ENCODE measurements around the gene ADAMTS17.

ADAMTS17 gene

DNA sequence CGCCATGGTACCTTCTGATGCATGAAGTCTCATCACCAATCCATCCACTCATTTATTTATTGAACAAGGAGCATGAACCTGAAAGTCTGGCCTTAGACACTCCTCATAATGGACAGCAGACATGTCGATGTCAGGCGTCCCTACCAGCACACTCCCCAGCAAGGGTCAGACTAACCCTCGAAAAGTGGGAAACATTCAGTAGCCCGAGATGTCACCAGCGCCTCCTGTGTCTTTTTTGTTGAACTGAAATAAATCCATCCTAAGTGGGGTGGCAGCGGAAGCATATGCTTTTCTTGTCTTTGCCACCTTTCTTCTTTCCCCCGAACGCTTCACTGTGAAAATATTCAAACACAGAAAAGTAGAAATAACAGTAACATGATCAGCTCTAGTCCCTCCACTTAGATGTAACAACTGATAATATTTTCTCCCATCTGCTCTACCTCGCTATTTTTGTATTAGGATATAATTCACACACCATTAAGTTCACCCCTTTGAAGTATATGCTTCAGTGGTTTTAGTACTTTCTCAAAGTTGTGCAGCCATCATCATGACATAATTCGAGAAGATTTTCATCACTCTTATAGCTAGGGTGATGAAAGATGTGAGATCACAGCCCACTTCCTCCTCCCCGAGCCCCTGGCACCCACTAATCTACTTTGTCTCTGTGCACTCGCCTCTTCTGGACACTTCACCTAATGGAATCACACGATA, 121.6 kb downstream of the ADAMTS17 start:
- H3K27me3 Mint-ChIP-seq: no peaks in the 10 kb centered on the region
- H3K27ac Mint-ChIP-seq: peak overlapping the region in 1 of 2 donors; percentile 22
- peaks cover 15% of the 10 kb centered on the region for H3K4me1 Mint-ChIP-seq
- H3K9me3 Mint-ChIP-seq: no peaks in the 10 kb centered on the region
- DNase-seq: no peak
- no peak for ATAC-seq
- no peak overlapping the region for H3K4me3 Mint-ChIP-seq

DNA sequence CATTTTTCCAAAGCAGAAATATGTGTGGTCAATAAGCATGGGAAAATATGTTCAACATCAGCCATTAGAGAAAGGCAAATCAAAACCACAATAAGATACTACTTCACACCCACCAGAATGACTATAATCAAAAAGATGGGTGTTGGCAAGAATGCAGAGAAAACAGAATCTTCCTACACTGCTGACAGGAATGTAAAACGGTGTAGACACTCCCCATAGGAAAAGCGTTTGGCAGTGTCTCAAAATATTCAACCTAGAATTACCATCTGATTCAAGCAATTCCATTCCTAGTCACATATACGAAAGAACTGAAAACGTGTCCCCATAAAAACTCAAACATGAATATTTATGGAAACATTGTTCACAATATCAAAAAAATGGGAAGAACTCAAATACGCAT, 123.3 kb downstream of the ADAMTS17 start:
- no peak overlapping the region for H3K4me3 Mint-ChIP-seq
- no peaks in the 10 kb centered on the region for H3K4me1 Mint-ChIP-seq
- H3K27ac Mint-ChIP-seq: no peak overlapping the region
- DNase-seq: no peak
- H3K27me3 Mint-ChIP-seq: peaks cover 4% of the 10 kb centered on the region
- no peak for ATAC-seq
- H3K9me3 Mint-ChIP-seq: no peaks in the 10 kb centered on the region

DNA sequence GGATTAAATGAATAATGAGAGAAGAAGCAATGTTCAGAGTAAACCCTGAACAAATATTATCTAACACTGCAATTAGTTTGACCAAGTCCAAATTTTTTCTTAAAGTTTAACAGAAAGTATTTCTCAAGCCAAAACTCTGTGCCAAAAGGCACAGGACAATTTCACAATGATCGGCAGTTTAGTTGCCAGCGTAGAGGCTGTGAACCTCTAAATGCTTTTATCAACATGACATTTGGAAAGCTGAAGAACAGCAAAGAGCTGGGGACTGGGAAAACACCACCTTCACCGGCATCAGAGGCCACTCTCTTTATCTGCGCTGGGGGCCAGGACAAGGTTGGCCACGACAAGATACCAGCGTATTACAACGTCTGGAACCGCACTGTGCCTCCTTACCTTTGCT, 125.6 kb downstream of the ADAMTS17 start:
- Mint-ChIP-seq H3K27me3 (peaks cover 7% of the 10 kb centered on the region), H3K27ac (peak overlapping the region in 1 of 2 donors; percentile 34), H3K4me1 (no peaks in the 10 kb centered on the region), H3K9me3 (no peaks in the 10 kb centered on the region), H3K4me3 (no peak overlapping the region)
- DNase-seq (no peak), ATAC-seq (no peak)

DNA sequence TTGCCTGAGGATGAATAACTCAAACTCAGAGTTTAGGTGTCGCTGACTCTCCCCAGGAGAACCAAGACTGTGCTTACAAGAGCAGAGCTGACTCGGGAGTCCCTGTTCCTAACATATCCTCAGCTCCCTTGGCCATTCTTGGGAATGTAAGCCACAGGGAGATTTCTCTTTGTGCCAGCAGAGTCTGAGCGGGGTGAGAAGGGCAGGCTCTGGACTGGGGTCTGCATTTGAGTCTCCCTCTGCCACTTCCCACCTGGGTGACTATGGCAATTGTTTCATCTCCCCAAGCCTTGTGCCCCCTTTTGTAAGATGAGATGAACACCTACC, 126.0 kb downstream of the ADAMTS17 start:
- Mint-ChIP-seq H3K27ac (peak overlapping the region in 1 of 2 donors; percentile 42), H3K4me3 (no peak overlapping the region), H3K4me1 (no peaks in the 10 kb centered on the region), H3K9me3 (no peaks in the 10 kb centered on the region), H3K27me3 (peaks cover 7% of the 10 kb centered on the region)
- ATAC-seq: no peak
- no peak for DNase-seq

DNA sequence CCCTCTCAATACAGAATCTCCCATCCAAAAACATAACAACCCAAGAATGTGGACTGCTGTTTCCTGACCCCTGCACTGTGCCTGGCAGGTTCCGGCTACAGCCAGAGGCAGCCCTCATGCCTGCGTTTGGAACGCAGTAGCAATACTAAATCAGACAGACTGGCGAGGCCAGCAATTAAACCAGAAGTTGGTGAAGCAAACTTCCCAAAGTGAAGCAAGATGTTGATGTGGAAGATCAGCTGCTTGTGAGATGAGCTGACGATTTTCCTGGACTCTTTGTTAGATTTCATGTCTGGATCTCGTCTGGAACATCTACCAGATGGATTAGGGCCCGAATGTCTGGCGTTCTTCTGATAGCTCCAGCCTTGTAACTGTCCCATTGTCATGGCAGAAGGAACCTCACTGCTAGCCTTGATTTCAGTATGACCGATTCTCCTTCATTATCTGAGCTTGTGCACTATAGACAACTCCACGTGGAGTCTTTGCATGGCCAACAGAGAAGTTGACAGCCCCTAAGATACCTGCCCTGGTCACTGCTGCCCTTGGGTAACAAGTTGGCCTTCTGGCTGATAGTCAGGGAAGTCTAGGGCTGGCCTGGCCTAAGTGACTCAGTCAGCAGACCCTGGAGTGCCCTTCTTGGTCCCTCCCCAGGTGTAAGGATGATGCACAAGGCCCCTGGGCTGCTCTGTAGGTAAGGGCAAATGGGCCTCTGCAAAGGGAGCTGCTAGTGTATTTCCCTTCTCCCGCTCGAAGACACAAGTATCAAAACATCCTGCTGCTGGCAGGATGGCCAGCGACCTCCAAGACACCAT, 126.5 kb downstream of the ADAMTS17 start:
- H3K4me1 Mint-ChIP-seq: no peaks in the 10 kb centered on the region
- peaks cover 7% of the 10 kb centered on the region for H3K27me3 Mint-ChIP-seq
- H3K27ac Mint-ChIP-seq: peak overlapping the region in 1 of 2 donors; percentile 42
- DNase-seq: no peak
- no peak for ATAC-seq
- H3K4me3 Mint-ChIP-seq: no peak overlapping the region
- no peaks in the 10 kb centered on the region for H3K9me3 Mint-ChIP-seq

DNA sequence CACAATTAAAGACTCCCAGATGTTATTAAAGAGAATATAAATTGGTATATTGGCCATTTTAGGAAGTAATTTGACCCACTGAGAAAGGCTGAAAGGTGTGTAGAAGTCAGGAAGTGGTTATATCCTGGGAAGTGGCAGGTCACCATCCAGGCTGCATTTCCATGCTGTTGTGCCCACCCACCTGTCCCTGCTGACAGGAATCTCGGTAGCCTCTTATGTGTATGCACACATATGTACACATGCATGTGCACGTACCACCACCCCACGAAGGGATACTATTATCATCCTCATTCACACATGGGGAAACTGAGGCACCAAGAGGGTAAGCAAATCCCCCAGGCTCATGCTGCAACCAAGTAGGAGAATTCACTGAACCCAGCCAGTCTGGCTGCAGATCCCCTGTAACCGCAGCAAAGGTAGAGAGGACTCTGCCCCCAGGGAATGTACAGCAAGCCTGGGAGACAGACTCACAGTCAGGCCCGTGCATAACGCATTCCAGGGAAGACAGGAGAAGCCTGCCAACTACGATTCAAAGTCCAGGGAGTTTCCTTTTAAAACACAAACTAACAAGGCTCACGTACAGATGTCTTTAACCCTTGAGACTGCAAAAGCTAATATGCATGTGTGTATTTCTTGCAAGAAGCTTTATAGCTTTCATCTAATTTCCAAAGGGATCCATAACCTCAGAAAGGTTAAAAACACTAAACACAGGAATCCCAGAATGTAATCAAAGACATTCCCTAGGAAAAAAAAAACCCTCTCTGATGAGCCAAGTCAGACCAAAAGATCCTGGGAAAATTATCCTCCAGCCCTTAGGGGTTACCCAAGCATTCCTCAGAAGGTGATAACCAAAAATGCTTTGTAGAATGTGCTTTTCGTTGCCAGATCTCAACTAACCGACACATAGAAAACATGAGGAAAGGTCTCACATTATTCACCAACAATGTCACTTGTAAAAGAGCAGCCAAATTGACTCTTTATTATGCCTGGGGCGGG, 129.6 kb downstream of the ADAMTS17 start:
- H3K4me1 Mint-ChIP-seq: no peaks in the 10 kb centered on the region
- peaks cover 7% of the 10 kb centered on the region for H3K27me3 Mint-ChIP-seq
- DNase-seq (no peak), ATAC-seq (no peak)
- H3K4me3 Mint-ChIP-seq: no peak overlapping the region
- H3K9me3 Mint-ChIP-seq: no peaks in the 10 kb centered on the region
- H3K27ac Mint-ChIP-seq: no peak overlapping the region

DNA sequence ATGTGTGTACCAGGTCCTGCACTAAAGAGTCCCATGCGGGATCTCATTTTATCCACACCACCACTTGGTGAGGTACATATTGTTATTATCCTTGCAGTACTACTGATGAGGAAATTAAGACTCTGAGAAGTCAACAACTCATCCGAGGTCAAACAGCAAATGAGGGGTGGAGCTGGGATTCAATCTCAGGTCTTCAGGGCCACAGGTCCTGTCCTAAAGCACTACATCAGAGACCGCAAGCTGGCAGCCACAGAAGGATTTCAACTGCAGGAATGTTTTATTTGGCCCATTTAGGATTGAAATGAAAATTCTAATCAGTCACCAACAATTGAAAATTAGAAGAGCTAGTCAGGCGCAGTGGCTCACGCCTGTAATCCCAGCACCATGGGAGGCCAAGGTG, 131.4 kb downstream of the ADAMTS17 start:
- H3K27me3 Mint-ChIP-seq: peaks cover 7% of the 10 kb centered on the region
- no peak overlapping the region for H3K4me3 Mint-ChIP-seq
- H3K9me3 Mint-ChIP-seq: no peaks in the 10 kb centered on the region
- no peak for DNase-seq
- H3K4me1 Mint-ChIP-seq: no peaks in the 10 kb centered on the region
- no peak for ATAC-seq
- H3K27ac Mint-ChIP-seq: no peak overlapping the region

DNA sequence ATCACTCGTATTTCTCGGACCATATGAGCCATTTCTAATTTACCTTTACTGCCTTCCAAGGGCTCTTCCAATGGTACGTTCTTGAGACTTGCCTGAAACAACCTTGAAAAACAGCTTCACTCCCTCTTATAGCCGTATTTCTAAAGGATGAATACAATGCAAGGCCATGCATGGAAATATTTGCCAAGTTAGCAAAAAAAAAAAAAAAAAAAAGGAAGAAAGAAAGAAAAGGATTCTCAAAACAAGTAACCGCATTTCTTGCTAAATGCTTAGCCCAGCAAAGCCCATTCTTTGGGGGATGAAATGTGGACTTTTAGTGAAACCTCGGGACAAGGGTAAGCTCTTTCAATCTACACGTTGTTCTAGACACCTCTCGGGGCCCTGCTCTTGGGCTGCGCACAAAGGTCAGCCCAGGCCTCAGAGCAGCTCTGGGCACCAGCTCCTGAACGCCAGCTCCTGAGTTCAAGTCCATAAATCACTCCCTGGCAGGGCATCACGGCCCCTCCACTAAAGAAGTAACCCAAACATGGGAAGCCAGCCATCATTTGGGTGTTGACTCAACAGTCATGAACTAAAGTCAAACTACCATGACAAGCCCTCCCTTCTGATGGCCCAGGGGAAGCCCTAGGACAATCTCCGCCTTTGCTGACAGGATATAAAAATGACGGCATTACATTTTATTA, 132.7 kb downstream of the ADAMTS17 start:
- H3K4me3 Mint-ChIP-seq: no peak overlapping the region
- no peak for ATAC-seq
- DNase-seq: no peak
- H3K27me3 Mint-ChIP-seq: peaks cover 7% of the 10 kb centered on the region
- H3K4me1 Mint-ChIP-seq: no peaks in the 10 kb centered on the region
- H3K9me3 Mint-ChIP-seq: no peaks in the 10 kb centered on the region
- H3K27ac Mint-ChIP-seq: no peak overlapping the region

DNA sequence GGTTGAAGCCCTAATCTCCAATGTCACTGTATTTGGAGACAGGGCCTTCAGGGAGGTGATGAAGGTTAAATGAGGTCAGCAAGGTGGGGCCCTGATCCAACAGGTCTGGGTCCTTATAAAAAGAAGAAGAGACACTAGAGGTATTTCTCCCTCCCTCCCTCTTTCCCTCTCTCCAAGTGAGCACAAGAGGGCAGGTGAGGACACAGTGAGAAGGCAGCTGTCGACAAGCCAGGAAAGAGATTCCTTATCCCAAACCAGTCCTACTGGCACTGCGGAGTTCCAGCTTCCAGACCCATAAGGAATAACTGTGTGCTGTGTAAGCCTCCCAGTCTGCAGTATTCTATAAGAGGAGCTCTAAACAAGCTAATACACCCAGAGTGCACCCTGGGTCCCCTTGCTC, 134.7 kb downstream of the ADAMTS17 start:
- Mint-ChIP-seq H3K4me3 (no peak overlapping the region), H3K9me3 (no peaks in the 10 kb centered on the region), H3K27ac (no peak overlapping the region), H3K4me1 (peaks cover 8% of the 10 kb centered on the region), H3K27me3 (no peaks in the 10 kb centered on the region)
- DNase-seq: no peak
- no peak for ATAC-seq

DNA sequence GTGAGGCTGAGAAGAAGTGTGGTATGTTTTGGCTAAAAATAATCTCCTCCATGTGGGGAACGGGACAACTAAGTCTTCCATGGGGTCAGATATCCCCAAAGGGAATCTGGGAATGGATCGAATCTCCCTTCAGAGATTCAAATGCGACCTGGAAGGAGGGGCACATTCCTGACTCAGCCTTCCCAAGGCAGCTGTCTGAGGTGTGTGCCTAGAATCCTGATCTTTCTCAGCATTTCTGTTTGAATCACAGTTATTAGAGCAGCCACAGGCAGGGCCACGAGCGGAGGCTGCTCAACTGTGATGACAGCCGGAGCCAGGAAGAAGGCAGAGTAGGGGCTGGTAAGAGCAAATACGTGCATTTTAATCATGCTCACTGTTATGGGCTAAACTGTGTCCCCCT, 135.1 kb downstream of the ADAMTS17 start:
- DNase-seq (no peak), ATAC-seq (no peak)
- no peak overlapping the region for H3K4me3 Mint-ChIP-seq
- H3K4me1 Mint-ChIP-seq: peaks cover 13% of the 10 kb centered on the region
- H3K9me3 Mint-ChIP-seq: no peaks in the 10 kb centered on the region
- H3K27ac Mint-ChIP-seq: no peak overlapping the region
- H3K27me3 Mint-ChIP-seq: no peaks in the 10 kb centered on the region

DNA sequence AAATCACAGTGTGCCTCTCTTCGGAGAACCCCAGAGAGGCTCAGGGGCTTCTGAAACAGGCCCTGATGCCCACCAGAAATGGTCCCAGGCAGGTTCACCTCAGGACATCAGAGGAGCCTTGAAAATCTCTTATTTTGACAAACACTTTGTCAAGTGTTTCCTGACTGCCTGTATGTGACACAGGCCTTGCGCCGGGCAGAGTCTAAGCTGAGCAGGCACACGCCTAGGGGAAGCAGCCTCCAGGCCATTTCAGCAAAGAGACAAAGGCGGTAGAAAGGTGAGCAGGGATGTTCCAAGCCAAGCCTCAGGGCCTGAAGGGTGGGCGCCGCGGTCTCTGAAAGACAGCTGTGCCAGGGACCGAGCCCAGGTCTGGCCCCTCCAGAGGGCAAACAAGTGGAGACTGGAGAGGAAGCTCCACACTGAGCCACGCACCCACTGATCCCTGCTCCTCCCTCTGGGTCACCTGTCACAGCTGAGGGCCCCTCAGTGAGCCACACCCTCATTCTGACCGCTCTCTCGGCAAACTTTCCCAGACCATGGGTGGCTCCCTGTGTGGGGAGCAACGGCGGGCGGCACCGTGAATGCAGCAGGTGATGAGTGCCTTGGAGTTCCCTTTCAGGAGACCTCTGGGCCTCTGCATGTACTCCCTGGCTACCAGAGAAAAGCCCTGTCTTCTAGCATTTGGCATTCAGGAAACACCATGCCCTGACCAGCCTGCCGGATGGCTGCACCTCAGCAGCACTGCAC, 136.1 kb downstream of the ADAMTS17 start:
- Mint-ChIP-seq H3K27me3 (no peaks in the 10 kb centered on the region), H3K9me3 (no peaks in the 10 kb centered on the region), H3K4me3 (no peak overlapping the region), H3K4me1 (peaks cover 20% of the 10 kb centered on the region), H3K27ac (peak overlapping the region in 1 of 2 donors; percentile 30)
- DNase-seq: no peak
- no peak for ATAC-seq

DNA sequence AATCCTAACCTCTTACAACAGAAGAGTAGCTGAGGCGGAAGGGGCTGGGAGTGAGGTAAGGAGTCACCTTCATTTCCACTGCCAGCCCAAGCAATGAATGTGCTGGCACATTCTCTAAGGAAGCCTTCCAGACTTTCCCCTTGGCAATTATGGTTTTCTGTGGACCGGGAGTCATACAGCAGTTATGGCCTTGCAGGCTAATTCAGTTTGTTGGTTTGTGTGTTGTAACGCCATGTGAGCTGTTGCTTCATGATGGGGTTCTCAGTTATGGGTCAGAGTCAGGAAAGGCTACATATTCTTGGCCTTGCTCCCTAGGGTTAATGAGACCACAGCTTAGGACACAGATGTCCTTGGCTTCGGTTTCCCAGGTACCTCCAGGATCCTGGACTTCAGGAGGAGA, 137.0 kb downstream of the ADAMTS17 start:
- ATAC-seq (no peak), DNase-seq (no peak)
- Mint-ChIP-seq H3K4me1 (peaks cover 24% of the 10 kb centered on the region), H3K27me3 (no peaks in the 10 kb centered on the region), H3K4me3 (no peak overlapping the region), H3K27ac (no peak overlapping the region), H3K9me3 (no peaks in the 10 kb centered on the region)

DNA sequence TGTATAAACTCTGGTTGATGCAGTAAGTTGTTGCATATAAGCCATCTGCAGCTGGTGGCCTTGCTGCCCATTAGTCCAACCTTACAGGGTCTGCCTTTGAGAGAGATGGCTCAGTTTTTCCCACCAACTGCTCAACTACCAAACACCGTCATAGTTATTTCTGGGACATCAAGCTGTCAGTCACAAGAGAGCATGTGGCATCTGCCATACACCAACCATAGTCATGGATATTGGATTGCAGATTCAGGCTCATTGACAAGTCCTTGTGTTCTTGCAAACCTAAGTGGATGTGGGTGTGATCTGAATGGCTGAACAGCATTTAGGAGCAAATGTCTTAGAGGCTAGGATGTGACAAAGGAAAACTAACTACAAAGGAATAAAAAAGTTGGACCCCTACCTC, 137.6 kb downstream of the ADAMTS17 start:
- Mint-ChIP-seq H3K27ac (no peak overlapping the region), H3K9me3 (no peaks in the 10 kb centered on the region), H3K27me3 (no peaks in the 10 kb centered on the region), H3K4me1 (peaks cover 26% of the 10 kb centered on the region), H3K4me3 (no peak overlapping the region)
- DNase-seq (no peak), ATAC-seq (no peak)

DNA sequence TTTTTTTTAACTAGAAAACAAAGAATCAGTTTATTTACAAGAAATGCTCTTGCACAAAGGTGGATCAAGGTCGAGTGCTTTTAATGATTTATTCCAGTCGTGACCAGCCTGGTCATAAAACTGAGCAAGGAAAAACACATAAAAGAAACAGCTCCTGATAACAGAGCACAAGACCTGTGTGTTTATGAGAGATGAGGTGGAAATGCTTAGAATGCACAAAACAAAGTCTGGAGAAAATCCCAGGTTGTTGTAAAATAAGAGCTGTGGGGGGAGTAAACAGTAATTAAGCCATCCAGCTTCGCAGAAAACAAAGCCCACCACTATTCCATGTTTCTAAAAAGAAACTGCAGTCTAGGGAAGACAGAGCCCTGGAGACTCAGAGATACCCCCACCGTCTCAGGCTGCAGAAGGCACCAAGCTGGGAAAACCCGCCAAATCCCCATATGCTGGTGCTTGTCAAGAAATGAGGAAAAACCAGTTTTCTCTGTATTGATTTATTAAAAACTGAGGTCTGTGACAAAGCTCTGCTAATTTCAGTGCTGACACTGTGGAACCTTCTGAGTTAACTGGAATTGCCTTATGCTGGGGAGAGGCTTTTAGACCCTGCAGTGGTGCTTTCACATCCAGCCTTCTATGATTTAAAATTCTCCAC, 139.3 kb downstream of the ADAMTS17 start:
- peaks cover 26% of the 10 kb centered on the region for H3K4me1 Mint-ChIP-seq
- H3K9me3 Mint-ChIP-seq: no peaks in the 10 kb centered on the region
- H3K27me3 Mint-ChIP-seq: no peaks in the 10 kb centered on the region
- DNase-seq (no peak), ATAC-seq (no peak)
- H3K27ac Mint-ChIP-seq: no peak overlapping the region
- H3K4me3 Mint-ChIP-seq: peak overlapping the region in 1 of 2 donors; percentile 14

Data from stimulated activated naive CD8-positive, alpha-beta T cell treated with anti-CD3 and anti-CD28 coated beads, Interleukin-15, amount 100 ng/mL, for 72 hours (primary cell).